CD1c-positive myeloid dendritic cell (primary cell): ENCODE results near the gene RDH5.

Experiments used
- DNase-seq: peaks from one replicate; pipeline ENCODE4 v3.0.0-alpha.2; 2016; ENCODE audit errors: extremely low spot score

The RDH5 gene

GRCh38 chr12:55728186-55728938 is 8.2 kb downstream of the RDH5 start:
- DNase-seq: peak; percentile 58

- peak; percentile 95 for DNase-seq
Measured at GRCh38 chr12:55728939-55729818, 9.0 kb downstream of the RDH5 start, which contains the start of gene CD63. CD63 (minus strand) TSS chr12:55729009; CDS start chr12:55728341, 668 bp downstream.

GRCh38 chr12:55729819-55730818 is 9.9 kb downstream of the RDH5 start:
- peak; percentile 61 for DNase-seq

GRCh38 chr12:55732288-55732687 is 12.1 kb downstream of the RDH5 start:
- DNase-seq: no peak

DNA sequence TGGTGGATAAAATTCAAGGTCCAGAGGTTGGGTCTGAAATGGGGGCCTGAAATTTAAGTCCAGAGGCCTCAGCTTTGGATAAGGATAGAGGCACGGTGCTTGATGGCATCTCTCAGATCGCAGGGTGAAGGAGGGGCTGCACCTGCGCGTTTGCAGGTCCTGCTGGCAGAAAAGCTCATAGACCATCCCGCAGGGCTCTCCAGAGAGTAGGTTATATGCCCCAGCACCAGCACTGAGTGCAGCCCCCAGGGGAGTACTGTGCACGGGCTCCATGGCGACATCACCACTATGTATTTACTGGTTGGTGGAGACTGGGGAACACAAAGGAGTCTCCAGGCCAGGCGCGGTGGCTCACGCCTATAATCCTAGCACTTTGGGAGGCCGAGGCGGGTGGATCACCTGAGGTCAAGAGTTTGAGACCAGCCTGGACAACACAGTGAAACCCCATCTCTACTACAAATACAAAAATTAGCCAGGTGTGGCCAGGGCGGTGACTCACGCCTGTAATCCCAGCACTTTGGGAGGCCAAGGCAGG is 12.9 kb downstream of the RDH5 start:
- no peak for DNase-seq

DNA sequence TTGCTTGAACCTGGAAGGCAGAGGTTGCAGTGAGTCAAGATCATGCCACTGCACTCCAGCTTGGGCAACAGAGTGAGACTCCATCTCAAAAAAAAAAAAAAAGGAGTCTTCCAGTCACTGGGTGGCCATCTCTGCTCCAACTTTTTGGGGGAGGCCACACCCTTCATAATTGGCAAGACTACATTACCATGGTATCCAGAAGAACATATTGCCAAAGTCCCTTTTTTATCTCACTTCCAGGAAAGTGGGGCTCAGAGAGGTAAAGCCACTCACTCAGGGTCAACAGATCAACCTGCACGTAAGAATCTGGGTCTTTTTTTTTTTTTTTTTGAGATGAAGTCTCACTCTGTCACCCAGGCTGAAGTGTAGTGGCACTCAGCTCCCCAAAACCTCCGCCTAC is 13.7 kb downstream of the RDH5 start:
- no peak for DNase-seq

GRCh38 chr12:55734595-55734994 is 14.4 kb downstream of the RDH5 start:
- no peak for DNase-seq

DNA sequence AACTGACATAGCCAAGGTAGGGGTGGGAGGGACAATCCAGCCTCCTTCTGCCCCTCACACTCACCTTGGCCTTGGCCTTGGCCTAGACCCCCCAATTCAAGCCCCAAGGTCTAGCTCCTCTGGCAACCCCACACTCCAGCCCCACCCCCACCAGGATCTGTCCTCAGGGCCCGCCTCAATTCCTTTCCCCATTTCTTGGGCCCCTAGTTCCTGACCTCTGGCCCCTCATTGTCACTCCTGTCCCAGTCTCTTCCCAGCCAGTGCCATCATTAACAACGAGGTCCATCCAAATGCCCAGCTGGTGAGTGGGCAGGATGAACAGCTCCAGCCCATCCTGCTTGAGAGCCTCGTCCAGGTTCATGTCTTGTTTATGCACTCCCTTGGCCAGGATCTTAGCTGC is 15.9 kb downstream of the RDH5 start:
- DNase-seq: no peak

DNA sequence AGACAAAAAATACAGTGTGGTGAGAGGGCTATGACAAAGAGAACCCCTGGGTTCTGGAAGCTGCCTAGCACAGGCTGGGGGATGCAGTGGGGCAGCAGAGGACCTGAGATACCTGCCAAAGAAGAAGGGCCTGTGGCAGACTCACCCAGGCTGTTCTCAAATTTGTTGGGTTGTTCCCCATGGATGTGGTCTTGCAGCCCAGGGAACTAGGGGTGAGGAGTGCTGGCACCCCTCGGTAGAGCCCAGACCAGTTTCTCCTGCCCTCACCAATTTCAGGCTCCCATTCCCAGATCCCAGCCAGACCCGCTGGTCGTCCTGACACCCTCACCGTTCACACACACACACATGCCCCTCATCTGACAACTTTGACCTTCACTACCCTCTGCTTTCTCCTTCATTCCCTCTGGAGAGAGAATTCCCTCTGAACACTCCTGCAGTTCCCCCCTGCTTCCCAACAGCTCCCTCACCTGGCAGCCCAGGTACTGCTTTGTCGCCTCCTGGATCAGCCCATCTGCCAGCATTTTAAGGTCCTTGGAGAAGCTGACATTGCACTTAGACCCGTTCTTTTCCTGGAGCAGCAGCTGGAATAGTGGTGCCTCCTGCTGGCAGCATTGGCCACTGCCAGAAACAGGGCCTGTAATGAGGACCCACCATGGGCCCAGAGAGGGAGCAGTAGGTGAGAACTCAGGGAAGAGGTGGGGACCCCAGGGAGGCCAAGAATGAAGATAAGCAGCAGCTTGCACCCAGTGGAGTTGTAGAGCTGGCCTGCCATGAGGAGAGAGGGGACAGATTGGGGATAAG is 16.8 kb downstream of the RDH5 start:
- peak; percentile 75 for DNase-seq

GRCh38 chr12:55737581-55738122 is 17.5 kb downstream of the RDH5 start:
- no peak for DNase-seq

DNA sequence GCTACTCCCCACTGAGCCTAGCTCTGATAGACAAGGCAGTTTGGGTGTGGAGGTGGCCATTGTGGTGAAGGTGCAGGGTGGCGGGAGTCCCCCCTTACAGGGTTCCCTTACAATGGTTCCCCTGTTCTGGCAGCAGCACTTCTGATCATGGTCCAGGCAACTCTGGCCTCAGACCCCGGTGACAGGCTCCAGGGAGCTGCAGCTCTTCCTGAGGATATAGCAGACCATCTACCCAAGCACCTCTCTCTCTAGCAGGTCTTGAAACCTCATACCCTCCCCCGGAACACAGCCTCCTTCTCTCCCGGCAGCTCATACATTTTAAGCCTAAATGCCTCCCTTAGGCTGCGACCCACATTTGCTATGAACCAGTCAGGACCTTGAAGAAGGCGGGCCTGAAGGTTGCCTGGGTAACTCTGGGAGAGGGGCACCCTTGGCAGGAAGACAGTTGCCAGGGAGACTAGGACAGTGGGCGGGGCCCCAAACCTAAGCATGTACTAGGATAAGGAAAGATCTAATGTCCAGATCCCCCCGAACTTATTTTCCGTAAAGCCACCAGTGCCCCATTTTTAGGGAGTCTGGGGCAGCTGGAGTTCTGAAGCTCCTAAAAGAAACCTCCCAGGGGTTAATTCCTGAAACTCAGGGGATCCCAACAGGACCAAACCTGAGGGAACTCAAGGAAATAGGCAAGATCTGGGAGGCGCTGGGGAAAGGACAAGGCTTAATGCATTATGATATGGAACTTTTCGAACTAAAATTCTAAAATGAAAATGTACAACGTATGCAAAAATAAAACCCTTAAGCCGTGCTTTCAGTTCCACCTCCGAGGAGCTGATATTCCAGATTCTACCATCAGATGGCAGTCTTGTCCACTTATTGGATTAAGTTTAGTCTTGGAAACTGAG is 18.2 kb downstream of the RDH5 start:
- DNase-seq: peak; percentile 94

- DNase-seq: no peak
Measured at GRCh38 chr12:55739025-55739378, 18.8 kb downstream of the RDH5 start.

DNA sequence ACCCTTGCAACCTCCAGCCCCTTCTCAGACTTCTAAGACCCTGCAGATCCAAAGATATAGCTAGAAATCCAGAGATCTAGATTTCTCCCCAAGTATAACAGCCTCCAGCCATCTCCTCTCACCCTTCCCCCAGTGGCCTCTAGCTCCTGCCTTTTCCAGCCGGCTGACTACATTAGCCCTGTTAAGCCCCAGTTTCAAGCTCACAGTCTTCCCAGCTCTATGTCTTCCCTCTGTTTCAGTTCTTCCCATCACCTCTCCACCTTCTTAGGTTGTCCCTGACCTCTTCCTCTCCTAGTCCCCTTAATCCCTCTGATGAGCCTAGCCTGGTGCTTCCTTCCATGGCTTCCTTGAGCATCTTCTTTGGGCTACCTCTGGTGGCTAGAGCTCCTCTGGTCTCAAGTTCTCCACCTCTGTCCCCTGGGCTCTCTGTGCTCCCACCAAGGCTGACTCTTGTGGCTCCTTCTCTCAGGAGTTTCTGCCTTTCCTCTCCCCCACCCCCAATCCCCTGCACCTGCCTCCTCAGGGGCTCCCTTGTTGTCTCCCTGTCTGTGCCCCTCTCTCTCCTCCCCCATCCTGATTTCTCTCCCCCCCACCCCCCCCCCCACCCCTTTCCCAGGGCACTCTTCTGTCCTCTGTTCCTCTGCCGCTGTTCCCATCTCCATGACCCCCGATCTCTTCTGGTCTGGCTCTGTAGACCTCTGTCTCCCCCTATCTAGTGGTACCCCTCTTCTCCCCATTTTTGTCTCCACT is 21.9 kb downstream of the RDH5 start:
- no peak for DNase-seq

DNA sequence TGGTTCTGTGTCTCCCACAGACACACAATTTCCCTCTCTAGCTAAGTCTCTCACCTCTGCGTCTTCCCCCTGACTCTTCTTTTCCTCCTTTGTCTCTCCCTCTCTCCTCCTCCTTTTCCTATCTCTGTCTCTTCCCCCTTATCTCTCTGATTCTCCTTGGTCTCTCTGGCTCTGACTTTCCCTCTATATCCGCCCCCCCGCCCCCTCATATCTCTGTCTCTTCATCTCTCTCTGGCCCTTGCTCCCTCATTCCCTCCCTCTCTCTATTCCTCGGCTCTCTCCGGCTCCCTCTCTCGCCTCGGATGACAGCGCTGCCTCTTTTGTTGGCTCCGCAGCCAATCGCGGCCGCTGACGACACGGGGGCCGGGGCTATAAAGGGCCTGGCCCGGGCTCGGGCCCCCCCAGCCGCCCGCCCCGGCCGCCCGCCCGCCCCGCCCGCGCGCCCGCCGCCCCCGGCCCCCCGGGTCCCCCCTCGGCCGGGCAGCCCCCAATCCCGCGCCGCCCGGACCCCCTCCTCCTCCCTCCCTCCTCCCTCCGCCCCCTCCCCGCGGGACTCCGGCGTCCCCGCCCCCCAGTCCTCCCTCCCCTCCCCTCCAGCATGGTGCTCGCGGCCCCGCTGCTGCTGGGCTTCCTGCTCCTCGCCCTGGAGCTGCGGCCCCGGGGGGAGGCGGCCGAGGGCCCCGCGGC is 22.7 kb downstream of the RDH5 start, which contains the start of gene GDF11:
TSS of gene GDF11 (plus strand) at position 404 of the 687 bp plus-strand sequence. CDS start at position 599, 195 bp downstream.
- DNase-seq: peak; percentile 40

DNA sequence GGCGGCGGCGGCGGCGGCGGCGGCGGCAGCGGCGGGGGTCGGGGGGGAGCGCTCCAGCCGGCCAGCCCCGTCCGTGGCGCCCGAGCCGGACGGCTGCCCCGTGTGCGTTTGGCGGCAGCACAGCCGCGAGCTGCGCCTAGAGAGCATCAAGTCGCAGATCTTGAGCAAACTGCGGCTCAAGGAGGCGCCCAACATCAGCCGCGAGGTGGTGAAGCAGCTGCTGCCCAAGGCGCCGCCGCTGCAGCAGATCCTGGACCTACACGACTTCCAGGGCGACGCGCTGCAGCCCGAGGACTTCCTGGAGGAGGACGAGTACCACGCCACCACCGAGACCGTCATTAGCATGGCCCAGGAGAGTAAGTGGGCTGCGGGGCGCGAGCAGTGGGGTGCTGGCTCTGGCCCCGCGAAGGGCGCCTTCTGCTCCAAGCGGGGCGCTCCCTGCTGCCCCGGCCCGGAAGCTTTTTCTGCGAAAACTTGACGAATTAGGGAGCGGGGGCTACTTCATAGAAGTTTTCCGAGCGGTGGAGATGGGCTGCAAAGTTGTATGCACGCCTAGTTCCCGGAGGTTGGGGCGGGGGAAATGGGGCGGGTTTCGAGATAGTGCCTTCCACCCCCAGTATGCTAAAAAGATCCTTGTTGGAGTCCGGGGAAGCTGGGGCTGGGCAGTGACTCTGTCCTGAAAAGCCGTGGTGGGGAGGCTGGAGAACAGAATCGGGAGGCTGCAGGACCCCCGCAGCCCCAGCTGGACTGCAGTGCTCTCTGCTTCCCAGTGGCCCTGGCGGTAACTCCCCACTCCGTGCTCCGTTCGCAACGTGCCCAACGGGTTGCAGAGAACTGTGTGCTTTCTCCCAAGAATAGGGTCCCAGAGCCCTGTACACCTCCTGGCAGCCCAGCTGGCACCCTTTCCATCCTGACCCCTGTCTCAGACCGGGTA is 23.5 kb downstream of the RDH5 start:
- DNase-seq: peak; percentile 61

GRCh38 chr12:55744340-55745030 is 24.3 kb downstream of the RDH5 start:
- DNase-seq: no peak
